A549 (cell line): ENCODE results near the gene RAPGEF4. TPM values are rescaled to one million over a fixed set of nuclear protein-coding genes. Genes with fewer than 3 reads are reported as not detected.

Source experiments
- ATAC-seq, 2 experiments: fragments of 200-7000 bp in 1 of 2; fragments of >200 bp in 1 of 2; cut with Nextera tagmentation in 1 of 2; cut with Tn5 transposase in 1 of 2; 3 replicates each; pipeline versions ENCODE4 v1.8.0 to v1.9.1; 2018 to 2020; ENCODE audit warnings: mild to moderate bottlenecking in 1 of 2, moderate library complexity in 1 of 2
- CTCF ChIA-PET: fragments of 300-600 bp; sonication (Branson Sonifier 250); formaldehyde crosslinking; extraction: SDS; loops from one replicate; lab custom pipeline; 2021; ENCODE audit warnings: antibody characterized with exemption, inconsistent platforms; lab: Yijun Ruan, JAX
- POLR2A ChIA-PET: fragments of 350-600 bp; formaldehyde crosslinking; extraction: SDS; loops from one replicate; lab custom pipeline; 2021; ENCODE audit warnings: antibody characterized with exemption, inconsistent platforms; lab: Yijun Ruan, JAX
- DNase-seq, 2 experiments: peaks; one replicate each; pipeline versions ENCODE4 v3.0.0 to v3.0.0-alpha.2; 2011 to 2016; ENCODE audit warnings: low read depth in 1 of 2, low spot score in 1 of 2
- FAIRE-seq: peaks from 2 replicates; lab custom pipeline; 2011; peaks lifted over from hg19 to GRCh38; lab: Jason Lieb, UNC
- H3K27ac ChIP-seq, 2 experiments: fragments of >200 bp; sonication (Bioruptor Twin); formaldehyde crosslinking; 3 replicates each; pipeline ENCODE4 v1.5.1; 2016 to 2017
- H3K4me1 ChIP-seq: fragments of >200 bp; sonication (Bioruptor Twin); formaldehyde crosslinking; 3 replicates; pipeline ENCODE4 v1.6.1; 2016
- H3K4me2 ChIP-seq: fragments of >200 bp; sonication (Bioruptor Twin); formaldehyde crosslinking; 3 replicates; pipeline ENCODE4 v1.6.1; 2016
- H3K4me3 ChIP-seq: fragments of >200 bp; sonication (Bioruptor Twin); formaldehyde crosslinking; 3 replicates; pipeline ENCODE4 v1.5.1; 2016
- H3K9me3 ChIP-seq: fragments of >200 bp; sonication (Bioruptor Twin); formaldehyde crosslinking; 3 replicates; pipeline ENCODE4 v1.6.1; 2016
- ATOH8 ChIP-seq: fragments of 250-450 bp; sonication (Bioruptor Pico); IDR thresholded peaks from 2 replicates; pipeline ENCODE4 v1.5.0; 2020; ENCODE audit warnings: low read depth, mild to moderate bottlenecking, moderate library complexity
- BCL3 ChIP-seq: fragments of >200 bp; sonication (Bioruptor Twin); formaldehyde crosslinking; IDR thresholded peaks from 3 replicates; pipeline ENCODE4 v1.6.1; 2016
- CEBPB ChIP-seq, 2 experiments: fragments of >200 bp in 1 of 2; sonication (Bioruptor Twin) in 1 of 2; formaldehyde crosslinking in 1 of 2; IDR thresholded peaks; 2 replicates each; pipeline ENCODE4 v1.6.1; 2012 to 2016
- EHF ChIP-seq: fragments of 250-450 bp; sonication (Bioruptor Pico); IDR thresholded peaks from 2 replicates; pipeline ENCODE4 v1.5.0; 2020; ENCODE audit warnings: mild to moderate bottlenecking
- FOSL2 ChIP-seq, 2 experiments: fragments of 450-650 bp in 1 of 2; fragments of >200 bp in 1 of 2; sonication (Bioruptor Twin) in 1 of 2; formaldehyde crosslinking; IDR thresholded peaks; 2 replicates each; pipeline versions ENCODE4 v1.5.0 to v1.6.1; 2016 to 2020; ENCODE audit warnings: mild to moderate bottlenecking in 1 of 2, moderate library complexity in 1 of 2
- GATA3 ChIP-seq: IDR thresholded peaks from 2 replicates; pipeline ENCODE4 v1.6.1; 2012; ENCODE audit warnings: borderline replicate concordance
- HES2 ChIP-seq: fragments of >200 bp; sonication (Bioruptor Twin); formaldehyde crosslinking; IDR thresholded peaks from 2 replicates; pipeline ENCODE4 v1.6.1; 2016
- HOXB13 ChIP-seq: fragments of 250-450 bp; sonication (Bioruptor Pico); IDR thresholded peaks from 2 replicates; pipeline ENCODE4 v1.5.0; 2020; ENCODE audit warnings: low read depth, mild to moderate bottlenecking, moderate library complexity
- JUN ChIP-seq, 2 experiments: fragments of >200 bp; sonication (Bioruptor Twin); formaldehyde crosslinking; IDR thresholded peaks; 2 replicates in 1 of 2; 3 replicates in 1 of 2; pipeline ENCODE4 v1.6.1; 2016 to 2017
- JUNB ChIP-seq: fragments of >200 bp; sonication (Bioruptor Twin); formaldehyde crosslinking; IDR thresholded peaks from 2 replicates; pipeline ENCODE4 v1.6.1; 2016
- KDM1A ChIP-seq: fragments of 200-600 bp; sonication (generic); IDR thresholded peaks from 2 replicates; pipeline ENCODE4 v1.6.1; 2016; ENCODE audit warnings: low read depth, mild to moderate bottlenecking
- MAFK ChIP-seq: fragments of 450-650 bp; IDR thresholded peaks from 2 replicates; pipeline ENCODE4 v1.6.1; 2014; ENCODE audit not compliant: partially characterized antibody
- MAX ChIP-seq: IDR thresholded peaks from 2 replicates; pipeline ENCODE4 v1.6.1; 2012
- NFE2L2 ChIP-seq: fragments of 150-350 bp; conservative IDR thresholded peaks from 2 replicates; pipeline ENCODE4 v1.6.1; 2014; ENCODE audit warnings: low read length
- NPAS2 ChIP-seq: fragments of 250-450 bp; sonication (Bioruptor Pico); IDR thresholded peaks from 2 replicates; pipeline ENCODE4 v1.8.0; 2022; ENCODE audit warnings: mild to moderate bottlenecking, moderate library complexity, borderline replicate concordance
- RFX5 ChIP-seq: fragments of 450-650 bp; IDR thresholded peaks from 2 replicates; pipeline ENCODE4 v1.7.1; 2014; ENCODE audit warnings: antibody characterized with exemption, mild to moderate bottlenecking, moderate library complexity
- ZC3H11A ChIP-seq: fragments of 450-650 bp; IDR thresholded peaks from 2 replicates; pipeline ENCODE4 v1.6.1; 2014; ENCODE audit warnings: antibody characterized with exemption, mild to moderate bottlenecking
- ZFP36 ChIP-seq: fragments of 450-650 bp; IDR thresholded peaks from 2 replicates; pipeline ENCODE4 v1.6.1; 2014; ENCODE audit warnings: borderline replicate concordance; ENCODE audit not compliant: partially characterized antibody
- WGBS: methylation state at CpG from one replicate; pipeline ENCODE4 v1.1.6; 2017; ENCODE audit errors: missing lambda C conversion rate; 5-methylcytosine and 5-hydroxymethylcytosine counted together
- polyA plus RNA-seq, 4 experiments: library from polyadenylated mRNA; depleted of rRNA in 3 of 4; stranded (reverse); fragments of >200 nt; fragmentation: RNase III in 1 of 4; extraction: RNeasy Plus Mini Kit Qiagen cat#74134 plus additional on column Dnase treatment in 1 of 4; gene quantifications; 2 replicates in 3 of 4; 3 replicates in 1 of 4; pipeline ENCODE4 v1.2.3, GENCODE V29; 2011 to 2017

The RAPGEF4 gene
- polyA plus RNA-seq, 2 of the 4 experiments (the other 2 are of a cell fraction) = 0.18 to 1.1 TPM

GRCh38 chr2:172998547-172999272 is 263.1 kb downstream of the RAPGEF4 start:
- WGBS = 90% methylated on average over 2 of the region's 2 CpGs

GRCh38 chr2:172999641-173000386 is 264.2 kb downstream of the RAPGEF4 start:
- DNase-seq (no peak), ATAC-seq (no peak), FAIRE-seq (no peak)
- Histone ChIP-seq H3K4me3 (no peak overlapping the region), H3K9me3 (peaks cover 8% of the 10 kb centered on the region; the same call in 2 of the 3 replicates), H3K27ac (peak overlapping the region; percentile 36 to 65; a peak in 5 of 6 replicates), H3K4me1 (peaks cover 74% of the 10 kb centered on the region), H3K4me2 (peak overlapping the region; percentile 39; the same call in 1 of the 3 replicates)
- TF ChIP-seq JUN (IDR thresholded peaks at IDR 0.05) (no peak), ZFP36 (no peak)
- CTCF ChIA-PET = interaction anchor here (0.7 to 1.6 kb wide), 6 partner anchors 15 to 211 kb away, joined by 3 read pairs; no protein-coding TSS in a partner anchor
- 87% methylated on average over 4 of the region's 4 CpGs for WGBS
- POLR2A ChIA-PET = no interaction called here

More at GRCh38 chr2:172998547-172999272, 263.1 kb downstream of the RAPGEF4 start:
- FAIRE-seq = no peak
- Histone ChIP-seq H3K4me1 (peaks cover 74% of the 10 kb centered on the region), H3K27ac (peak overlapping the region; percentile 36 to 72; a peak in 5 of 6 replicates), H3K4me3 (no peak overlapping the region), H3K9me3 (peaks cover 8% of the 10 kb centered on the region; the same call in 2 of the 3 replicates), H3K4me2 (peak overlapping the region; percentile 39)
- TF ChIP-seq FOSL2 (IDR thresholded peaks at IDR 0.05) (no peak), FOSL2 (CRISPR knock-in tag; IDR thresholded peaks at IDR 0.05) (peak; percentile 21; the same call in 1 of the 2 replicates), CEBPB (IDR thresholded peaks at IDR 0.05) (peak; percentile 59 to 67; a peak in 2 of 4 replicates), JUN (IDR thresholded peaks at IDR 0.05) (no peak)
- CTCF ChIA-PET = interaction anchor here (0.9 to 1.5 kb wide), 6 partner anchors 10 to 212 kb away, joined by 3 to 4 read pairs (median 4); no protein-coding TSS in a partner anchor
- POLR2A ChIA-PET = no interaction called here
- DNase-seq = no peak
- ATAC-seq = no peak

GRCh38 chr2:173001664-173002604 is 266.3 kb downstream of the RAPGEF4 start:
- CTCF ChIA-PET = interaction anchor here (0.6 to 1.5 kb wide), 9 partner anchors 15 to 208 kb away, joined by 3 to 4 read pairs (median 3); no protein-coding TSS in a partner anchor
- H3K27ac ChIP-seq = peak overlapping the region; percentile 82 to 87
- peak overlapping the region; percentile 81 for H3K4me2 ChIP-seq
- TF ChIP-seq HES2 (no peak), JUN (IDR thresholded peaks at IDR 0.05) (no peak), RFX5 (no peak), GATA3 (no peak), EHF (CRISPR knock-in tag) (peak; percentile 37; the same call in 1 of the 2 replicates)
- no peak for FAIRE-seq
- DNase-seq = peak in 1 of 2 experiments; percentile 50
- POLR2A ChIA-PET = interaction anchor here (1.1 kb wide), 1 partner anchor 9 kb away, joined by 3 read pairs; no protein-coding TSS in a partner anchor
- no peak overlapping the region; the same call in 2 of the 3 replicates for H3K4me3 ChIP-seq
- 75% methylated on average over 7 of the region's 7 CpGs for WGBS
- peaks cover 58% of the 10 kb centered on the region for H3K4me1 ChIP-seq
- peak in 1 of 2 experiments; percentile 25; a peak in 2 of 6 replicates for ATAC-seq
- H3K9me3 ChIP-seq = peaks cover 8% of the 10 kb centered on the region; the same call in 2 of the 3 replicates

GRCh38 chr2:173002751-173003541 is 267.3 kb downstream of the RAPGEF4 start:
- peak; percentile 90 for FAIRE-seq
- Histone ChIP-seq H3K9me3 (peaks cover 6% of the 10 kb centered on the region; the same call in 2 of the 3 replicates), H3K27ac (peak overlapping the region; percentile 82 to 87), H3K4me1 (peaks cover 52% of the 10 kb centered on the region), H3K4me2 (peak overlapping the region; percentile 81), H3K4me3 (peak overlapping the region; percentile 25; the same call in 2 of the 3 replicates)
- ATAC-seq = peak; percentile 95
- 2% methylated on average over 15 of the region's 15 CpGs for WGBS
- ChIA-PET POLR2A (interaction anchor here (0.6 to 1.3 kb wide), 4 partner anchors 10 to 55 kb away, joined by 3 to 4 read pairs (median 3); no protein-coding TSS in a partner anchor), CTCF (interaction anchor here (0.7 to 1.5 kb wide), 12 partner anchors 12 to 207 kb away, joined by 3 to 5 read pairs (median 3); no protein-coding TSS in a partner anchor)
- peak; percentile 62 to 97 for DNase-seq
- TF ChIP-seq MAFK (peak; percentile 42), GATA3 (peak; percentile 78), JUNB (peak; percentile 58), MAX (peak; percentile 26; the same call in 1 of the 2 replicates), BCL3 (0 out of 3 replicates have a peak, but pooled peaks have one; percentile 21), NPAS2 (CRISPR knock-in tag) (no peak), JUN (IDR thresholded peaks at IDR 0.05) (peak; percentile 47 to 67; a peak in 2 of 5 replicates), NFE2L2 (peak; percentile 11; the same call in 1 of the 2 replicates), KDM1A (no peak), HOXB13 (CRISPR knock-in tag) (no peak), ZC3H11A (no peak), ATOH8 (CRISPR knock-in tag) (0 out of 2 replicates have a peak, but pooled peaks have one; percentile 60), FOSL2 (IDR thresholded peaks at IDR 0.05) (no peak), FOSL2 (CRISPR knock-in tag; IDR thresholded peaks at IDR 0.05) (peak; percentile 38; the same call in 1 of the 2 replicates)
